Measurements from ENCODE around the gene MAPK8IP2.
"Not testable (repeated sequence)": the region's sequence is repeated elsewhere in the genome, so short reads cannot be mapped to it uniquely, and the experiment has no call there.

The MAPK8IP2 gene

GRCh38 chr22:50614296-50614695 lies 13.7 kb downstream of the MAPK8IP2 start:
- not testable (repeated sequence) for DNase-seq

- DNase-seq = peak; percentile 52 to 78
These were observed 20.2 kb downstream of the MAPK8IP2 start for GRCh38 chr22:50620593-50621355.

GRCh38 chr22:50621356-50621880 lies 20.8 kb downstream of the MAPK8IP2 start:
- DNase-seq = peak; percentile 30 to 31

- DNase-seq = no peak
These were observed 21.5 kb downstream of the MAPK8IP2 start for GRCh38 chr22:50621948-50622722.

GRCh38 chr22:50622723-50623327 lies 22.2 kb downstream of the MAPK8IP2 start:
- DNase-seq = no peak

GRCh38 chr22:50624347-50625130 lies 23.9 kb downstream of the MAPK8IP2 start:
- DNase-seq = no peak

GRCh38 chr22:50625131-50625567 lies 24.6 kb downstream of the MAPK8IP2 start:
- DNase-seq = no peak

GRCh38 chr22:50625568-50626313 lies 25.1 kb downstream of the MAPK8IP2 start:
- DNase-seq = no peak

- DNase-seq = no peak
These were observed 25.8 kb downstream of the MAPK8IP2 start for GRCh38 chr22:50626314-50626849.

- DNase-seq = no peak
These were observed 26.5 kb downstream of the MAPK8IP2 start for GRCh38 chr22:50626850-50627641.

- peak; percentile 54 to 68 for DNase-seq
These were observed 27.3 kb downstream of the MAPK8IP2 start, which contains the start of gene ARSA for GRCh38 chr22:50627642-50628542. Gene ARSA, minus strand, starts transcription at chr22:50628152. Its CDS starts 373 bp downstream, at chr22:50627779.

GRCh38 chr22:50628543-50629134 lies 28.0 kb downstream of the MAPK8IP2 start:
- DNase-seq = no peak

- no peak for DNase-seq
These were observed 29.8 kb downstream of the MAPK8IP2 start for GRCh38 chr22:50630376-50630775.

GRCh38 chr22:50633086-50633485 lies 32.5 kb downstream of the MAPK8IP2 start:
- DNase-seq = no peak

- no peak for DNase-seq
These were observed 33.2 kb downstream of the MAPK8IP2 start for GRCh38 chr22:50633771-50634170.

- no peak for DNase-seq
These were observed 35.0 kb downstream of the MAPK8IP2 start for GRCh38 chr22:50635591-50635990.

GRCh38 chr22:50640296-50640695 lies 39.7 kb downstream of the MAPK8IP2 start:
- not testable (repeated sequence) for DNase-seq

- DNase-seq = no peak
These were observed 40.5 kb downstream of the MAPK8IP2 start for GRCh38 chr22:50640857-50641647.
